HG02943 (cell line): Measurements from ENCODE around the gene KCNJ13.

Experiments used
- ATAC-seq: cut with Tn5 transposase; IDR thresholded peaks from one replicate; pipeline ENCODE4 v1.9.1; 2021; ENCODE audit warnings: mild to moderate bottlenecking, low read depth, moderate library complexity; ENCODE audit not compliant: unreplicated experiment

KCNJ13 gene

DNA sequence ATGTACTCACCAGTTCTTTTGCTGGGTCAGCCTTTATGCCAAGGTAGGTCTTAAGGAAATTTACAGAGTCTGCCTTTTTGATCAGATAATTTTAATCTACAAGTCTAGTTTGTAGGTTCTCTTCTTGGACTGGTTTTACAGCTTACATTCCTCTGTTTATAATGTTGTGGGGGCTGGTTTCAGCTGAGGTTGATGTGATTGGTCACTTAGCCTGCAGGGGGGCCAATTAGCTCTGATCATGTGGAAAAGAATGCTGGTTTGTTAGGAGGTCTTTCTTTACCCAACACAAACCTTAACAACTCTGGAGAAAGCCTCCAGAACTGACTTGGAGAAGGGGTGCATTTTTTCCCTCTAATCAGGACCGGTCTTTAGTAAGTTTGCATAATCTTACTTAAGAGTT lies at the start of gene KCNJ13:
Gene KCNJ13, minus strand, starts transcription at position 131 of the 400 bp plus-strand sequence. CDS start 5,203 bp downstream, outside the sequence.
- ATAC-seq, result no peak

DNA sequence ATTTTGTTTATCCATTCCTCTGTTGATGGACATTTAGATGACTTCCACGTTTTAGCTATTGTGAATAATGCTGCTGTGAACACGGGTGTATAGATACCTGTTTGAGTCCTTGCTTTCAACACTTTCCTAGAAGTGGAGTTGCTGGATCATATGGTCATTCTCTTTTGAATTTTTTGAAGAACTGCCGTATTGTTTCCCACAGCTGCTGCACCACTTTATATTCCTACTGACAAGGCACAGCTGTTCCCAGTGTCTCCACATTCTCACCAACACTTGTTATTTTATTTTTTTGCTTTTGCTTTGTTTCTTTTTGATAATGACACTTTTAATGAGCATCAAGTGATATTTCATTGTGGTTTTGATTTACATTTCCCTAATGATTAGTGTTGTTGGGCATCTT lies 41.4 kb upstream of the KCNJ13 start:
- ATAC-seq, result no peak

DNA sequence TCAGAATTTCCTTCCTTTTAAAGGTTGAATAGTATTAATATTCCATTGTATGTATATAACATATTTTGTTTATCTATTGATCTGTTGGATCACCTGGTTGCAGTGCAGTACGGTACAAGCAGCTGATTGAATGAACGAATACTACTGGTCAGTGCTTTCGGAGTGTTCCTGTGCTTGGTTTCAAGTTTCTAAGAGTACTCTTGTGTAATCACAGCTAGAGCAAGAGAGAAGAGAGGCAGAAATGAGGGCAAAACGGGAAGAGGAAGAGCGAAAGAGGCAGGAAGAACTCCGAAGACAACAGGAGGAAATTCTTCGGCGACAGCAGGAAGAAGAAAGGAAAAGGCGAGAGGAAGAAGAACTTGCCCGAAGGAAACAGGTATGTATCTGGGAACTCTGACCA lies 40.3 kb upstream of the KCNJ13 start:
- no peak for ATAC-seq

DNA sequence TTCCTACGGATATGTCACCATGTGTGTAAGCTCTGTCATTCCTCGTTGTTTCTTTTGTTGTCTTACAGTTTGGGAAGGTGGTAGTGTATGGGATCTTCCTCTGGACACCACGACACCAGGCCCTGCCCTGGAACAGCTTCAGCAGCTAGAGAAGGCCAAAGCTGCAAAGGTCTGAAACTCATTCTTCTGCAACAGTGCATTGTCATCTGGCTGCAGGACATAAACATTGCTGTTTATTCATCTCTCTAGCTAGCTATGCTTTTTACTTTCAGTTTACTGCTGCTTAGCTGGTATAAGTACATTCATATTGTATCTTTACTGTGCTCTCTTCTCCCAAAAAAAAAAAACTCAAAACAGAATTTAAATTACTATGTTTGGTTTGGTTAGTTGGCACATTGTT lies 39.2 kb upstream of the KCNJ13 start:
- no peak for ATAC-seq

DNA sequence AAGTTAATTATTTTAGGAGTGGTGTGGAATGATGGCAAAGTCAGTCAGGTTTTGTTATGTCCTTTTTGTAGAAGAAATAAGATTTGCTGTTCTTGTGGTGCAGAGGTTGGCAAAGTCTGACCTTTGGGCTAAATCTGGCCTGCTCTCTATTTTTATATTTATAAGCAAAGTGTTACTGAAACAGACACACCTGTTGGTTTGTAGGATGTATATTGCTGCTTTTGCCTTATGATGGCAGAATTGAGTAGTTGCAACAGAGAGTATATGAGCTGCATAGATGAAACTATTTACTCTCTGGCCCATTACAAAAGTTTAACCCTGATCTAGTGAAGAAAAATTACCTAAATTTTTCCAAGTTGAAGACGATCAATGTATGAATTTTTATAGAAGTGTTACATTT lies 34.1 kb upstream of the KCNJ13 start:
- no peak for ATAC-seq

DNA sequence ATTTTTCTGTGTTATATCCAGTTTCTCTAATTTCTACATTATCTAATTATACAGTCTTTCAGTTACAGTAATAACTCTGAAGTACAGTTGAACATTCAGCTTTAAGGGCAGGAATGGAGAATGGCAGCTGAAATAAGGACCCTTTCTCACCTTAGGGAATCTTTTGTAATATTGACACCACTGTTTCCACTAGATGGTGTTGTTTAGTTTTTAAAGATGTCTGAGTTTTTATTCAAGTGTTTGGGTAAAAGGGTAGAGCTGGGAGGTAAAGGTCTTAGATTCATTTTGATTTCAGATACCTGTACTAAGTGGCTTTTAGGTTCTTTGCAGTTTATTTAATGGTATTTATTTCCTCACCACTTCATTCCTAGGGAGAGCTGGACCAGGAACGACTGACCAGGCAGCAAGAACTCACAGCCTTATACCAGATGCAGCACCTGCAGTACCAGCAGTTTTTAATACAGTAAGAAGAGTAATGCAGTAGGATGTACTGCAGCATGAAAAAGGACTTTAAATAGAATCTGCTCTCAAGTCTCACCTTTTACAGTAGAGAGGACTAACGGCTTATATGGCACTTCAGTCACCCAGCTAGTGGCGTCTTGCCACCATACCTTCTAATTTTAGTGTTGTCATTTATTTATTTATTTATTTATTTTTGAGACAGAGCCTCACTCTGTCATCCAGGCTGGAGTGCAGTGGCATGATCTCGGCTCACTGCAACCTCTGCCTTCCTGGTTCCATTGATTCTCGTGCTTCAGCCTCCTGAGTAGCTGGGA lies 33.2 kb upstream of the KCNJ13 start:
- no peak for ATAC-seq

DNA sequence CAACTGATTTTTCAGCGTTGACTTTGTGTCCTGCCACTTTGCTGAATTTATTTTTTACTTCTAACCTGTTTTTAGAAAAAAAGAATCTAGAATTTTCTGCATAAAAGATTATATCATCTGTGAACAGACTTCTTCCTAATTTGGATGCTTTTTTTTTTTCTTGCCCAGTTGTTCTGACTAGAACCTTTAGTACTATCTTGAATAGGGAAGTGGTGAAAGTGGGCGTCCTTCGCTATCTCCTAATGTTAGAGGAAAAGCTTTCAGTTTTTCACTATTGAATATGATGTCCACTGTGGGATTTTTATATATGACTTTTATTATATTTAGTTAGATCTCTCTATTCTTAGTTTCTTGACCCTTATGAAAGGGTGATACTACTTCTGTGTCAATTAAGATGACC lies 25.7 kb upstream of the KCNJ13 start:
- ATAC-seq, result no peak

DNA sequence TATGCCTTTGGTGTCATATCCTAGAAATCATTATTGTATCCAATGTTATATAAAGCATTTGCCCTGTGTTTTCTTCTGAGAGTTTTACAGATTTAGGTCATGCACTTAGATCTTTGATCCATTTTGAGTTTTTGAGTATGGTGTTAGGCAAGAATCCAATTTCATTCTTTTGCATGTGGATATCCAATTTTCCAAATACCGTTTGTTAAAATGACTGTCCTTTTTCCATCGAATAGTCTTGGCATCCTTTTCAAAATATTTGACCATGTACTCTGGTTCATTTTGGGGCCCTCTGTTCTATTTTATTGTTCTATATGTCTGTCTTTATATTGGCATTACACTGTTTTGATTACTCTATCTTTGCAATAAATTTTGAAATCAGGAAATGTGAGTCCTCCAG lies 23.8 kb upstream of the KCNJ13 start:
- no peak for ATAC-seq

DNA sequence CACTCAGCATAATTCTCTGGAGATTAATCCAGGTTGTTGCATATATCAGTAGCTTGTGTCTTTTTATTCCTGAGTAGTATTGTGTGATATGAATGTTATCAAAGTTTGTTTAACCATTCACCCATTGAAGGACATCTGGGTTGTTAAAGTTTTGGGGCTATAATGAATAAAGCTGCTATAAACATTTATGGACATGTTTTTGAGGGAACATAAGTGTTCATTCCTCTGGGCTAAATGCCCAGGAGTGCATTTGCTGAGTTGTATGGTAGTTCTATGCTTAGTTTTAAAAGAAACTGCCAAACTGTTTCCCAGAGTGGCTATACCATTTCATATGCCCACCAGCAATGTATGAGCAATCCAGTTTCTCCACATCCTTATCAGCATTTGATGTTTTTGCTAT lies 21.8 kb upstream of the KCNJ13 start:
- no peak for ATAC-seq

DNA sequence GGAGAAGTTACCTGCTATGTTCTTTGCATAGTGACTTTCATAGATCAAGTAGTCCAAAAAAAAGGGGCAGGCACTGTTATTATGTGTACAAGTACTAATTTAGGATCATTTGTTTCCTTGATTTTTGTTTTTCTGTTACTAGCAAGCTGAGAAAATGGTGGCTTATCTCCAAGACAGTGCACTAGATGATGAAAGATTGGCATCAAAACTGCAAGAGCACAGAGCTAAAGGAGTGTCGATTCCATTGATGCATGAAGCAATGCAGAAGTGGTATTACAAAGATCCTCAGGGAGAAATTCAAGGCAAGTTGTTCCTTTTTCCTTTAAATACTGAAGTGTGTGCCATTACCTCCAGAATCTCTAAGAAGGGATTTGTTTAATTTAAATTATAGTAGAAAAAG lies 19.6 kb upstream of the KCNJ13 start:
- no peak for ATAC-seq

DNA sequence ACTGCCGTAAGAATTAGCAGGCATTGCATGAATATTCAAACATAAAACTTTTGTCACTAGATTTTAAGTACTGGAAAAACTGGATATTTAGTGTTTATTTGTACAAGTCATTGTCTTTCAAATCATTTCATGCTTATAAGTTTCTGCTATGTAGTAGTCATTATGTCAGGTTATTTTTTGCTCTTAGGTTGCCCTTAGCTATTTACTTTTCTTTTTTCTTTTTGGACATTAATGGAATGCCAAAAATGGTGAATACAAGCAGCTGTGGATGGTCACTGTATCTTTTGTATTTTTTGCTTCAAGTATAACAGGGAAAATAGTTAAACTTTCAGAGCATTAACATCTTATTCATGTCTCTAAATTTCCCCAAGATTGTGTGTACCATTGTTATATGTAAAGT lies 18.6 kb upstream of the KCNJ13 start:
- no peak for ATAC-seq

DNA sequence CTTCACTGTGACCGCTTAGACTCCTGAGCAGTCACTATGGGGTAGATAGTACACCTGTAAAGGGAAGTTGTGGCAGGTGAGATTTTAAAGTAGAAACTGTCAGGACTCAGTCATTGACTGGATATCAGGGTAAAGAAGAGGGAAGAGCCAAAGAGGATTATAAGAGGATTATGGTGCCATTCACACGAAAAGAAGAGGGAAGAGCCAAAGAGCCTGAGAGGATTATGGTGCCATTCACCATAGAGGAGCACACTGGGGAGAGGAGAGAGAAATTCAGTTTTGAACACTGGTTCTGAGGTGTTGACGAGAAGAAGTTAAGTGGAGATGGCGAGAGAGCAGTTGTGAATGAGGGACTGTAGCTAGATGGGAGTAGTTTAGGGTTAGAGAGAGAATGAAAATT lies 16.9 kb upstream of the KCNJ13 start:
- ATAC-seq, result no peak

DNA sequence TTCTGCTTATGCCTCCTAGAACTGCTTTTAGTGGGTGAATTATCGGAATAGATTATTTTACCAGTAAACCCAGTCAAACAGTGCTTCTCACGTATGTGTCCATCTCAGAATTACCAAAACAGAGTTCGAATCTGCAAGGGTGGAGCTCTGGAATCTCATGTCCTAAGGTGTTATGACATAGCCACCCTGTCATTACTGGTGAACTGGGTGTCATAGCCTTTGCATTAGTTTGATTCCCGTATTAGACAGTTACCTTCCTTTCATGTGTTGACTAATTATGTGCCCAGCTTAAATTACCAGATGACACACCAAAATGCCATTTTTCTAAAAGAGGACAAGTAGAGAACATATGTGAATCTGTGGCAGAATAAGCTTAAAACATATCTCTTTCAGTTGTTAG lies 15.2 kb upstream of the KCNJ13 start:
- no peak for ATAC-seq

DNA sequence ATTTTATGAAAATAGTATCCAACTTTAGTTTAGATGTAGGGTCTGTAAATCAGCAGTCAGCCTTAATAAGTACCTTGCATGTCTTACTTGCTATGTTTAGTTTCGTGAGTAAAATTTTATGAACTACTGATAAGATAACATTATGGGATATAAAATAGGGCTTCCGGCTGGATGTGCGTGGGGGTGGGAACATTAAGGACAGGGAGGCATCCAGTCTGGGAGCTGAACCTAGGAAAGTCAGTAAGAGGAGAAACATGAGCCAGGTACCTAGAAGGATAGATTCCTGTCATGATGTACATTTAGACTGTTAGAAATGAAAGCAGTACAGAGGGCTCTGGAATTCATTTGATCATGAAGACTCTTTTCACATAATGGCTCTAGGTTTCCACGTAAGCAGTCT lies 12.7 kb upstream of the KCNJ13 start:
- no peak for ATAC-seq

DNA sequence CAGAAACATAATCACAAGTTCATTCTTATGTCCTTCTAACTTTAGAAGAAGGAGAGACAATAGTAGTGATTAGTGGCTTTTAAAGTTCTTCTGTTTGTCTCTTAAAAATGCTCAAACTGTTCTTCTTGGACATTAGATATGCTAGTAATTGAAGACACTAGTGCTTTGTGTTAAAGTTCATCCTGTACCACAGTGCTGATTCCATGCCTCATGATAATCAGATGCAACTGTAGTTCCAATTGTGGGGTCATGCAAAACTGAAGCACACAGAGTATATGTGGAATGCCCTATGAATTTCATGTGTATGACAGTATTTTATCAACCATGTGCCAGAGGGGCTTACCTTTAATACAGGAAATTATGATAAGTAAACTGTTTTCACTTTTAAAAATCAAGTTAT lies 11.4 kb upstream of the KCNJ13 start:
- ATAC-seq, result no peak

DNA sequence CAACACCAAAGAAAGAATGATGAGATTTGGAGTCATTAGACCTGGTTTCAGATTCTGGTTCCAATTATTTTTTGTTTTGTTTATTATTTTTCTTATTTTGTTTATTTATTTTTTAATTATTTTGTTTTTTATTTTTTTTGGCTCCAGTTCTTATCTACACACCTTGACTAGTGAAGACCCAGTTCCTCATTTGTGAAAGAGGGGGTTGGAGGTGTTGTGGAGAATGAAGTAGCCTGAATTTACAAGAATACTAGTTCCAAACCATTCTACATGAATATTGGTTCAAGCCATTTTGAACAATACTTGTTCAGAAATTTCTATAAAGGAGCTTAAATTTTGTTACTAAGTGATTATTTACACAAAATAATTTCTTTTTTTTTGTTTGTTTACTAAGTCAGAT lies 6.9 kb upstream of the KCNJ13 start:
- no peak for ATAC-seq

DNA sequence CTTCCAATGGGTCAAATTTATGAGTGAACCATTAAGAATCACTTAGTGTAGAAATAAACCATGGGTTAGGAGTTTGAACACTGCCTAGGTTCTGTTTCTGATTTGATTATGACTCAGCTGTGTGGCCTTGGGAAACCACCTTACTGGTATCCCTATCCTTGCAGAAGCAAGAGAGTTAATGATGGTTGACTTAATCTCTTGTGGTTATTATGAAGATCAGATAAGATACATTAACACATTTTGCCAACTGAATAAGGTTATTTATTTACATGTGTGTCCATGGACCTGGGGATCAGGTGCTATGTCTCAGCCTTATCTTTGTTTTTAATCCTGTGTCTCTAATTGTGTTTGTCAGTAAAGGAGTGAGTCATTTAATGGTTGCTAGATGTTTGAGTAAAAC lies 5.4 kb upstream of the KCNJ13 start:
- no peak for ATAC-seq

DNA sequence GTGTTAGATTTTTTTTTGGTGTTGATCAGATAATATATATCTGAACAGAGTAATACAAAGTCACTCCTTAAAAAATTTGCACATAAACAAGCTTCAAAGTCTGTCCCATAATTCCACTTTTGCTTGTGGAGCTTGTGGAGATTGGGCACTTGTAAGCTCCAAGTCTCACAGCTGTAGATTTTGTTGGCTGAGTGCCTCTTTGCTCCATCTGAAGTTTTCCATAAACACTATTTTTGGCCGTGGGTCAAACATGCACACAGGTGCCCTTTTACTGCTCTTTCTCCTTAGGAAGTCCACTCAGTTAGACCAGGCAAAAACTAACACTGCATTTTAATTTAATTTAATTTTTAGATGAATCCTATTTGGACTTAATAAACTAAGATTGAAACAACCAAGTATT lies 3.6 kb upstream of the KCNJ13 start:
- ATAC-seq, result no peak

DNA sequence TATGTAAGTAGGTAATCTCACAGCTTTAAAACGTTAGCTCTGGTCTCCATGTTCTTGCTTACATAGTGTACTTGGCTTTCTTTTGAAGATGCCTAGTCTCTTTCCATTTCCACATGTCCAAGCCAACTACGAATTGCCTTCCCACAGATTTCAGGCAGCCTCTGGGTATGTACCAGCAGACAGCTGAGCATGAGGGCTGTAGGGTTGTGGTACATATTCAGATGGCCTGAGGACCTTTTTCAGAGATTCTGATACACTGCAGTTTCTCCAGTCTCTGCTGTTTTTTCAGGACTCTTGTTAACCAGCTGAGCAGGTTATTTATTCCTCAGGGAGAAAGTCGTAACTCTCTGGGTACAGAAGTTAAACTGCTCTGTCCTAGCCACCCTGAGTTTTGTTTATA lies 3.1 kb upstream of the KCNJ13 start:
- ATAC-seq, result no peak

DNA sequence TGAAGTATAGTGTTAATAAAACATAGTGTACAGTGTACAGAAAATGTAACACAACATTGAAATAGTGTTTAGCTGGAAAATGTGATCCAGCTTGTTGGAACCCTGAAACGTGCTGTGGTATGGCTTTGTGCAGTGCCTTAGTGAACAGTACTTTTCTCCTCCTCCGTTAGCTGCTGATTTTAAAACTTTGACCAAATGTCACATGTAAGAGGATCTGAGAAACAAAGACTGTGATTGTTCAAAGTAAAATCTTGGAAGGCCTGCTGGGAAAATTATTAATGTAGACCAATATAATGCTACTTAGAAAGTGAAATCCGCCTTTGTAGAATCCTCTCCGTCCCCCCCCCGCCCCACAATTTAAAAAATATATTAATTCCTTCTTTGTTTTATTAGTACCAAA lies 911 bp upstream of the KCNJ13 start:
- no peak for ATAC-seq

DNA sequence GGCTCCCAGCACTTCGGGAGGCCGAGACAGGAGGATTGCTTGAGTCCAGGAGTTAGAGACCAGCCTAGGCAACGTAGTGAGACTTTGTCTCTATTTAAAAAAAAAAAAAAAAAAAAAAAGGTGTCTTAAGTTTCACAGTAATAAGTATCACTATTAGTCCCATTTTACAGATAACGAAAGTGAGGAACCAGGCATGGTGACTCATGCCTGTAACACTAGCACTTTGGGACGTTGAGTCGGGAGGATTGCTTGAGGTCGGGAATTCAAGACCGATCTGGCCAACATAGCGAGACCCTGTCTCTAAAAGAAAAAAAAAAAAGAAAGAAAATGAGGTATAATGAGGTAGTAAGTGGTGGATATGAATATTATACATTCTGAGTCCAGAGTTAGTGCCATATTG lies 2.5 kb downstream of the KCNJ13 start:
- no peak for ATAC-seq

DNA sequence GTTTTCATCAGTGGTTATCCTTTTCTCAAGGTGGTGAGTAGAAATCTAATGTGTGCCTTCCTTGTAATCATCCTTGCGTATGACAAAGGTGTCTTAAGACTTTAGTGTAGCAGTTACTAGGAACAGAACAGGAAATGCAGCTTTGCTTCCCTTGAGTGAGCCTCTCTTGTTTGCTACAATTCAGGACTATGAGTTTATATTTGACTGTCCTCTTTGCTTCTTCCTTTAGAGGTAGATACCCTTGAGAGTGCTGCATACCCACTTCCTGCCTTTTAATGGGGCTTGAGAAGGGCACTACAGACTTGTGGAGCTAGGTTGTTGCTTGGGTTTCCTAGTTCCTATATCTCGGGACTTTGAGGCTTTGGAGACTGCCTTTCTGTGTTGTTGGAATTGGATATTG lies 3.8 kb downstream of the KCNJ13 start:
- ATAC-seq, result no peak

DNA sequence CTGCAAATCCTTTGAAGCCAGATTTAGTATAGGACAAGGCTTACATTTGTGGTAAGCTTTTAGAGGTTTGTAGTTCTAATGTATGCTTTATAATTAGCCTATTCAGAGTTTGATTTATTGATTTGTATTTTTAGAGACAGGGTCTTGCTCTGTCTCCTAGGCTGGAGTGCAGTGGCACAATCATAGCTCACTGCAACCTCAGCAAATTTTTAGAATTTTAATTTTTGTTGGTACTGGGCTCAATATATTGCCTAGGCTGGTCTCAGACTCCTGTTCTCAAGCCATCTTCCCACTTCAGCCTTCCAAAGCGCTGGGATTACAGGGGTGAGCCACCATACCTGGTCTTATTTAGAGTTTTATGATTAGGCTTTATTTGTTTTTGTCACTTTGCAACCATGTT lies 4.5 kb downstream of the KCNJ13 start:
- no peak for ATAC-seq
